GM12873 (cell line): ENCODE measurements around the gene MED12L.
A peak's percentile ranks its signal among the peaks of the same experiment; 100 is the strongest.

Experiments
- TF ChIP-seq, protein P1 (sequence below): IDR thresholded peaks from 2 replicates; pipeline ENCODE4 v1.5.1; 2012; ENCODE audit warnings: low read depth, mild to moderate bottlenecking, moderate library complexity, low read length, control low read depth; ENCODE audit not compliant: insufficient read depth; ENCODE audit errors: missing control alignments

MED12L gene

DNA sequence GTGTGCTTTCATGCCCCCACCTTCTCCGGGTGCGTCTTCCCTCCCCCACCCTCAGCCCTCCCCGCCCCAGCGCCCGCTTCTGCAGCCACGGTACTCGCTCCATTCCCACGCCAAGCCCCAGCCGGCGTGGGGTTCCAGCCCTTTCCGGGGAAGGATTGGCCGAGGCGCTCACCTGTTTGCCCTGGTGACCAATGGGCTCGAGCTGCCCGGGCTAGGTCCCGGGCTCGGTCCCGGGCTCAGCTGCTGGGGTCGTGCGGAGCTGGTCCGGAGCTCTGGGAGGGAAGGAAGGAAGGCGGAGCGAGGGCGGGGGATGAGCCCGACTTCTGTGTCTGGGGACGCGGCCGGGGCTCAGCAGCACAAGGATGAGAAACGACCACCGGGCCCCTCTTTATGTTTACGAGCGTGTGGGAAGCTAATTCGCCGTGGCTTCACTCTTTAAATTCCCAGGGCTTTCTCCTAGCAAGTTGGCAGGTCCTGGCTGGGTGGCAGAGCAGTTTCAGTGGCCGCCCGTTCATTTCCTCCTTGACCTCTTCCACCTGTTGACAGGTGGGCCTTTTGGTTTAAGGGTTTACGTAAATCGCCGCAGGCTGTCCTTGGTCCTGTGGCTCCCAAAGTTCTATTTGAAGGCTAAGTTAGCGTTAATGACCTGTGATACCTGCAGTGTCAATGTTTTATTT is 375.4 kb downstream of the MED12L start, which contains the start of gene IGSF10:
Gene IGSF10 (minus strand): TSS at position 288 of the 677 bp plus-strand sequence. CDS start 2,352 bp downstream, outside the sequence.
- TF ChIP-seq, protein P1, sequence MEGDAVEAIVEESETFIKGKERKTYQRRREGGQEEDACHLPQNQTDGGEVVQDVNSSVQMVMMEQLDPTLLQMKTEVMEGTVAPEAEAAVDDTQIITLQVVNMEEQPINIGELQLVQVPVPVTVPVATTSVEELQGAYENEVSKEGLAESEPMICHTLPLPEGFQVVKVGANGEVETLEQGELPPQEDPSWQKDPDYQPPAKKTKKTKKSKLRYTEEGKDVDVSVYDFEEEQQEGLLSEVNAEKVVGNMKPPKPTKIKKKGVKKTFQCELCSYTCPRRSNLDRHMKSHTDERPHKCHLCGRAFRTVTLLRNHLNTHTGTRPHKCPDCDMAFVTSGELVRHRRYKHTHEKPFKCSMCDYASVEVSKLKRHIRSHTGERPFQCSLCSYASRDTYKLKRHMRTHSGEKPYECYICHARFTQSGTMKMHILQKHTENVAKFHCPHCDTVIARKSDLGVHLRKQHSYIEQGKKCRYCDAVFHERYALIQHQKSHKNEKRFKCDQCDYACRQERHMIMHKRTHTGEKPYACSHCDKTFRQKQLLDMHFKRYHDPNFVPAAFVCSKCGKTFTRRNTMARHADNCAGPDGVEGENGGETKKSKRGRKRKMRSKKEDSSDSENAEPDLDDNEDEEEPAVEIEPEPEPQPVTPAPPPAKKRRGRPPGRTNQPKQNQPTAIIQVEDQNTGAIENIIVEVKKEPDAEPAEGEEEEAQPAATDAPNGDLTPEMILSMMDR, result no peak

DNA sequence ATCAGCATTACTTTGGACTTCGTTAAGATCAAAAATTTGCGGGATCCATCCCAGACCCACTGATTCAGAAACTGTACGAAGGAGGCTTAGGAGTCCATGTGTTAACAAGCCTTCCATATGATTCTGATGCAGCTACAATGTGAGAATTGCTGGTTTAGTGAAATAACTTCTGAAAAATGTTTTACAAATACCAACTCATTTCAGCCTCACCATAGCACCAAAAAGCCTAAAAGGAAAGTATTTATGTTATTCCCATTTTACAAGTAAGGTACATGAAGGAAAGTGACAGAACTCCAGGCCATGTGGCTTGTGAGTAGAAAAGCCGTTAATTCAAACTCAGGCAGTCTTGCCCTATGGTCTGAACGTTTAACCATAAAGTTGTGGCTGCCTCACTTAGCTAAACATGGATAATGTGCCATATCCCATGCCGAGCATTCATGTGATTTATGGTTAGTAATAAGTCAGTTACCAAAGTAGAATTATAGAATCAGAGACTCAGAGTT is 376.9 kb downstream of the MED12L start:
- TF ChIP-seq, protein P1, result no peak

GRCh38 chr3:151462991-151463390 is 377.5 kb downstream of the MED12L start:
- TF ChIP-seq, protein P1, result no peak

DNA sequence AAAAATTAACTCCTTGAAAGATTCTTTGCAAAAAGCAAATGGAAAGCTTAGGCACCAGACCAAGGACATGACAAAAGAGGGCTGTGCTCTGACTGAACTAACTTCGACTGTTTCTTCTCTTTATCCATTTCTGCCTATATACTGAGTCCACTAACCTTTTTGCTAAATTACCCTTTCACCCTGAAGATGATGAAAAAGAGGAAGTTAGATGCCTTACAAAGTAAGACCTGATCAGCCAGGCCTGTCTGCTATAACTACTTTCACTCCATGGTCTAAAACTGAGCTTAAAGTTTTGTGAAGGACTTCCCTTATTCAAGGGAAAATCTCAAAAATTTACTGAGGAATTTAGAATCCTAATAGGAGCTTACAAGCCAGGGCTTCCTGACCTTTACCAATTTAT is 381.6 kb downstream of the MED12L start:
- TF ChIP-seq, protein P1, result no peak

- TF ChIP-seq, protein P1, result peak; percentile 88
Measured at GRCh38 chr3:151468284-151468917, 382.9 kb downstream of the MED12L start.

DNA sequence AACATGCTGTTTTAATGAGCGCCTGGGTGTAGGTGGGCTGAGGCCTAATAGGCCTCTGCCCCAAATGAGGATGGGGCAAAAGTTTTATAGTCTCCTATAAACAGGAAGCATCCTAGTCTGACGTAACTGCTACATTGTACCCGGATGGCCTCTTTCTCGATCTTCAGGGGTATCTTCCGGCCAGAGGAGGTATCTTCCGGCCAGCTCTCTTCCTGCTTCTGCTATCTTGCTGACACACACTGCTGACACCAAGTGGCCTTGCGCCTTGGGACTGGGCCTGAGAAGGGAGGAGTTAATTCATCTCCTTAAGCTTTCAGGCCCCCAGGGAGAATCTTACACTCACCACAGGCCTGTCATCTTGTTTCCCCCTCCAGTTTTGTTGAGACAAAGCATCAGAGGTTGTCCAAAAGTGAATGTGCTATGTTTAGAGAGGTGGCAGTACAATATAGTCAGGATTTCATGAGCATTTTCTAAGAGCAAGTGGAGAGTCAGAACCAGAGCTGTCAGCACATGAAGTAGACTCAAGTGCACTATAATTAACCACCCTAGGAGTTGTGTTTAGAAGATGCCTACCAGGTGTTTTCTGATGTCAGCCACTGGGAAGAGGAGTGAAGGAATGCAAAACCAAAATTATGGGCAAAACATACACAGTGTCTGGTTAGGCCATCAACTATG is 391.0 kb downstream of the MED12L start:
- TF ChIP-seq, protein P1, result no peak

GRCh38 chr3:151477591-151478334 is 392.3 kb downstream of the MED12L start:
- TF ChIP-seq, protein P1, result no peak
